Activated T-helper 1 cell treated with anti-CD3 and anti-CD28 coated beads, Interleukin-12 subunit alpha, Interleukin-12 subunit beta, Interleukin-2, Interleukin-4 antibody, amounts not matched to agents 30 ng/mL and 10 ng/mL and 1 ng/mL, durations not matched to agents 14 hours and 24 hours and 36 hours (primary cell): ENCODE data around the gene PIAS1. TPM values are rescaled to one million over a fixed set of nuclear protein-coding genes. Genes with fewer than 3 reads are reported as not detected.
"Not testable (repeated sequence)": the region's sequence is repeated elsewhere in the genome, so short reads cannot be mapped to it uniquely, and the experiment has no call there.

Experiments
- DNase-seq: peaks from one replicate; pipeline ENCODE4 v3.0.0; 2021; ENCODE audit warnings: low spot score
- H3K27ac Mint-ChIP-seq: one replicate; pipeline ENCODE4 v1.8.0; 2021; ENCODE audit warnings: mild to moderate bottlenecking, mixed read lengths
- H3K27me3 Mint-ChIP-seq: one replicate; pipeline ENCODE4 v1.8.0; 2022; ENCODE audit warnings: mild to moderate bottlenecking, moderate library complexity, mixed read lengths; ENCODE audit not compliant: insufficient read depth
- H3K36me3 Mint-ChIP-seq: one replicate; pipeline ENCODE4 v1.8.0; 2021; ENCODE audit warnings: low read depth, mixed read lengths
- H3K4me1 Mint-ChIP-seq: one replicate; pipeline ENCODE4 v1.8.0; 2021; ENCODE audit warnings: low read depth, mixed read lengths
- H3K4me3 Mint-ChIP-seq: one replicate; pipeline ENCODE4 v1.8.0; 2021; ENCODE audit warnings: mild to moderate bottlenecking, moderate library complexity, mixed read lengths
- H3K9me3 Mint-ChIP-seq: one replicate; pipeline ENCODE4 v1.8.0; 2021; ENCODE audit warnings: mixed read lengths
- intact Hi-C: fragments of 100-400 bp; cut with micrococcal nuclease; formaldehyde crosslinking; loops from one replicate; pipeline ENCODE4 v1.15.1; 2024
- total RNA-seq: library from RNA; stranded (reverse); gene quantifications from 2 replicates; pipeline ENCODE4 v1.2.3, GENCODE V29; 2022

The PIAS1 gene
- total RNA-seq, 1 donor from 2014 or later: 26.8 TPM

- Mint-ChIP-seq H3K27ac (no peak overlapping the region), H3K27me3 (no peaks in the 10 kb centered on the region), H3K4me3 (no peak overlapping the region), H3K36me3 (peaks cover 22% of the 10 kb centered on the region), H3K9me3 (no peaks in the 10 kb centered on the region), H3K4me1 (peaks cover 7% of the 10 kb centered on the region)
- intact Hi-C loops: loop anchor here (1.0 to 5.0 kb wide), 2 partner anchors 103 to 292 kb away; partner anchors contain the start of gene PIAS1
- no peak for DNase-seq
Observed at GRCh38 chr15:68154923-68155559, 100.9 kb downstream of the PIAS1 start.

- H3K27me3 Mint-ChIP-seq: no peaks in the 10 kb centered on the region
- no peak overlapping the region for H3K27ac Mint-ChIP-seq
- no peaks in the 10 kb centered on the region for H3K9me3 Mint-ChIP-seq
- peaks cover 30% of the 10 kb centered on the region for H3K36me3 Mint-ChIP-seq
- H3K4me3 Mint-ChIP-seq: no peak overlapping the region
- intact Hi-C loops: loop anchor here (5.0 kb wide), 1 partner anchor 105 kb away; the partner anchor contains the start of gene PIAS1
- H3K4me1 Mint-ChIP-seq: peaks cover 7% of the 10 kb centered on the region
- no peak for DNase-seq
Observed at GRCh38 chr15:68157074-68157473, 103.0 kb downstream of the PIAS1 start.

- H3K4me1 Mint-ChIP-seq: no peaks in the 10 kb centered on the region
- no peak overlapping the region for H3K4me3 Mint-ChIP-seq
- intact Hi-C loops: loop anchor here (5.0 kb wide), 1 partner anchor 106 kb away; the partner anchor contains the start of gene PIAS1
- no peaks in the 10 kb centered on the region for H3K27me3 Mint-ChIP-seq
- DNase-seq: no peak
- peaks cover 26% of the 10 kb centered on the region for H3K36me3 Mint-ChIP-seq
- H3K9me3 Mint-ChIP-seq: no peaks in the 10 kb centered on the region
- no peak overlapping the region for H3K27ac Mint-ChIP-seq
Observed at GRCh38 chr15:68158046-68158628, 104.0 kb downstream of the PIAS1 start.

DNA sequence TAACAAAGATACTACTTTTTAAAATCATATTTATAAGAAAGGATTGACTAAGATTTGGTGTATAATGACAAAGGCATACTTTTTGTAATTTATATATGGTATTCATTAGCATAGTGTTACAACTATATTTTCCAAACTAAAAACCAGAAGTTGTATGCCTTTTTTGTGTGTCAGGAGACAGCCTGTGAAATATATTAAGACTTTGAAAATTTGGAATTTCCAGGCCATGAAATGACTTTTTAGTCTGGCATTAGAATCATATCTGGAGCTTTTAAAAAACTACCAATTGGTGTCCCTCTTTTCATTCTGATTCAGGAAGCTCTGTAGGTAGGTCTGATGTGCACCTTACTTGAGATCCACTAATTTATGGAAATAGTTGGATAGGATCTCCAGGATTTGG lies 109.1 kb downstream of the PIAS1 start:
- H3K4me3 Mint-ChIP-seq: no peak overlapping the region
- H3K9me3 Mint-ChIP-seq: no peaks in the 10 kb centered on the region
- H3K27me3 Mint-ChIP-seq: no peaks in the 10 kb centered on the region
- H3K27ac Mint-ChIP-seq: no peak overlapping the region
- DNase-seq: no peak
- H3K4me1 Mint-ChIP-seq: no peaks in the 10 kb centered on the region
- intact Hi-C loops: no loop called here
- H3K36me3 Mint-ChIP-seq: peaks cover 17% of the 10 kb centered on the region

DNA sequence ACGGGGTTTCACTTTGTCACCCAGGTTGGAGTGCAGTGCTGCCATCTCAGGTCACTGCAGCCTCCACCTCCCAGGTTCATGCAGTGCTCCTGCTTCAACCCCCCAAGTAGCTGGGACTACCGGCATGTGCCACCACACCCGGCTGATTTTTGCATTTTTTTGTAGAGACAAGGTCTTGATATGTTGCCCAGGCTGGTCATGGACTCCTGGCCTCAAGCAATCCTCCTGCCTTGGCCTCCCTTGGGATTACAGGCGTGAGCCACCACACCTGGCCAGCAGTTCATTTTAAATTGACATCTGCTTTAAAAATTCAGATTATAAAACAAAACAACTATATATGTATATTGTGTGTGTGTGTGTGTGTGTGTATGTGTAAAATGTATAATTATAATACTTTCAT lies 112.7 kb downstream of the PIAS1 start:
- no peak for DNase-seq
- Mint-ChIP-seq H3K27me3 (no peaks in the 10 kb centered on the region), H3K4me1 (no peaks in the 10 kb centered on the region), H3K36me3 (peaks cover 12% of the 10 kb centered on the region), H3K4me3 (no peak overlapping the region), H3K9me3 (no peaks in the 10 kb centered on the region), H3K27ac (no peak overlapping the region)
- intact Hi-C loops: no loop called here

DNA sequence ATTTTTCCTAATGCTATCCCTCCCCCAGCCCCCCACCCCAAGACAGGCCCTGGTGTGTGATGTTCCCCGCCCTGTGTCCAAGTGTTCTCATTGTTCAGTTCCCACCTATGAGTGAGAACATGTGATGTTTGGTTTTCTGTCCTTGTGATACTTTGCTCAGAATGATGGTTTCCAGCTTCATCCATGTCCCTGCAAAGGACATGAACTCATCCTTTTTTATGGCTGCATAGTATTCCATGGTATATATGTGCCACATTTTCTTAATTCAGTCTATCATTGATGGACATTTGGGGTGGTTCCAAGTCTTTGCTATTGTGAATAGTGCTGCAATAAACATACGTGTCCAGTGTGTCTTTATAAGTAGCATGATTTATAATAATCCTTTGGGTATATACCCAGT lies 117.9 kb downstream of the PIAS1 start:
- H3K27ac Mint-ChIP-seq, H3K9me3 Mint-ChIP-seq, H3K27me3 Mint-ChIP-seq, H3K4me3 Mint-ChIP-seq, DNase-seq, intact Hi-C loops, H3K4me1 Mint-ChIP-seq: not testable (repeated sequence)
- H3K36me3 Mint-ChIP-seq: peaks cover 24% of the 10 kb centered on the region

- no peak overlapping the region for H3K27ac Mint-ChIP-seq
- no peaks in the 10 kb centered on the region for H3K9me3 Mint-ChIP-seq
- H3K4me3 Mint-ChIP-seq: no peak overlapping the region
- intact Hi-C loops: no loop called here
- no peak for DNase-seq
- no peaks in the 10 kb centered on the region for H3K4me1 Mint-ChIP-seq
- peaks cover 29% of the 10 kb centered on the region for H3K36me3 Mint-ChIP-seq
- H3K27me3 Mint-ChIP-seq: no peaks in the 10 kb centered on the region
Observed at GRCh38 chr15:68173119-68173518, 119.0 kb downstream of the PIAS1 start.

DNA sequence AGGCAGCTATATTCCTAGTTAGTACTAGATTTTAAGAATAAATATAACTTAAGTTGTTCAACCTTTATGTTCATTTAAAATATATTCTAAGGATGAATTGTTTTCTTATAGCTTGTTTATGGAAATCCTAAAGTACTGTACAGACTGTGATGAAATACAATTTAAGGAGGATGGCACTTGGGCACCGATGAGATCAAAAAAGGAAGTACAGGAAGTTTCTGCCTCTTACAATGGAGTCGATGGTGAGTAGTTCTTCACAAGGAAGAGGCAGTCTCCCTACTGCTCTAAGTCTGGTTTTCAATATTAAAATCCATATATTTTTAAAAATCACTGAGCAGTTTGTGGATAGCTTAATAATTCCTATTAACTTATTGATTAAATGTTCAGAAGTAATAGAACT lies 121.4 kb downstream of the PIAS1 start:
- H3K36me3 Mint-ChIP-seq: peaks cover 38% of the 10 kb centered on the region
- H3K4me3 Mint-ChIP-seq: no peak overlapping the region
- H3K27ac Mint-ChIP-seq: no peak overlapping the region
- intact Hi-C loops: no loop called here
- no peak for DNase-seq
- no peaks in the 10 kb centered on the region for H3K9me3 Mint-ChIP-seq
- H3K4me1 Mint-ChIP-seq: no peaks in the 10 kb centered on the region
- H3K27me3 Mint-ChIP-seq: no peaks in the 10 kb centered on the region

DNA sequence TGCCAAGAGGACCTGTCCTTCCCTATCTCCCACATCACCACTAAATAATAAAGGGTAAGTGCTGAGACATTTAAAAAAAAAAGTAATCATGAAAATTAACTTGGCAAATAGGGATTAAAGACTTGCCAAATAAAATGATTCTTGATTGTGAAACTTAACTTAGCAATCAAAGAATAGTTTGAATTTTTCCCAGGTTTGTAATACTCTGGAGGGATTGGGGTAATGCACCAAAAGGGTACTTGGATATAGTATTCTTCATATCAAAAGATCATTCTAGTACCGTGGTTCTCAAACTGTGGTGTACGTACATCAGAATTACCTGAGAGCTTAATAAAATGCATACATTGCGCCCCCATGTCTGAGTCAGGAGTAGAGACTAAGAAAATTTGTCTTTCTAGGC lies 122.5 kb downstream of the PIAS1 start:
- peaks cover 39% of the 10 kb centered on the region for H3K36me3 Mint-ChIP-seq

GRCh38 chr15:68177742-68178141 lies 123.6 kb downstream of the PIAS1 start:
- Mint-ChIP-seq H3K36me3 (peaks cover 38% of the 10 kb centered on the region), H3K27ac (no peak overlapping the region)

More for the DNA sequence above, 122.5 kb downstream of the PIAS1 start:
- no peak overlapping the region for H3K27ac Mint-ChIP-seq
- no peaks in the 10 kb centered on the region for H3K4me1 Mint-ChIP-seq
- intact Hi-C loops: no loop called here
- H3K4me3 Mint-ChIP-seq: no peak overlapping the region
- no peaks in the 10 kb centered on the region for H3K27me3 Mint-ChIP-seq
- no peaks in the 10 kb centered on the region for H3K9me3 Mint-ChIP-seq
- no peak for DNase-seq

DNA sequence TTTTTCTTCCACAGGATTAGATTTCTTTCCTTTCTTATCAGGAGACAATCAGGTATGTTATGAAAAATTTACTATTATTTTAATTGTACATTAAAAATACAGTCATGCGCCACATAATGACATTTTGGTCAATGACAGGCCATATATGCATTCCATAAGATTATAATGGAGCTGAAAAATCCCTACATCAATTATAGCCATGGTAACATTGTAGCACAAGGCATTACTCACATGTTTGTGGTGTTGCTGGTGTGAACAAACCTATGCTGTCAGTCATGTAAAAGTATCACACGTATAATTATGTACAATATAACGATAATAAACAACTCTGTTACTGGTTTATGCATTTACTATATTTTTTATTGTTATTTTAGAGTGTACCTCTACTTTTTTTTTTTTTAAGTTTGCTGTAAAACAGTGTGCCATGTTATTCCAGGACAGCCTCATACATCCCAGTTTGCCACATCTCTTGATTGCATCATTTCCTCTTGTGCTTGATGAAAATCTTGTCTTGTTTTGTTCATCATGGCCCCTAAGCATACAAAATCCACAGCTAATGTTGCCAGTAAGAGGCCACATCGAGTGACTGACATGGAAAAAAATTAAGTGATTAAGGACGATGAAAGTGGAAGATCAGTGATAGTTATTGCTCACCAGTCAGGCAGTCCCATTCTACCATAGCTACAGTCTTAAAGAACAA lies 129.7 kb downstream of the PIAS1 start:
- Mint-ChIP-seq H3K27ac (no peak overlapping the region), H3K4me1 (peaks cover 7% of the 10 kb centered on the region), H3K4me3 (no peak overlapping the region), H3K9me3 (no peaks in the 10 kb centered on the region), H3K27me3 (no peaks in the 10 kb centered on the region), H3K36me3 (peaks cover 50% of the 10 kb centered on the region)
- DNase-seq: no peak
- intact Hi-C loops: no loop called here

More at GRCh38 chr15:68177742-68178141, 123.6 kb downstream of the PIAS1 start:
- no peak for DNase-seq
- H3K4me3 Mint-ChIP-seq: no peak overlapping the region
- intact Hi-C loops: no loop called here
- no peaks in the 10 kb centered on the region for H3K4me1 Mint-ChIP-seq
- H3K27me3 Mint-ChIP-seq: no peaks in the 10 kb centered on the region
- no peaks in the 10 kb centered on the region for H3K9me3 Mint-ChIP-seq

DNA sequence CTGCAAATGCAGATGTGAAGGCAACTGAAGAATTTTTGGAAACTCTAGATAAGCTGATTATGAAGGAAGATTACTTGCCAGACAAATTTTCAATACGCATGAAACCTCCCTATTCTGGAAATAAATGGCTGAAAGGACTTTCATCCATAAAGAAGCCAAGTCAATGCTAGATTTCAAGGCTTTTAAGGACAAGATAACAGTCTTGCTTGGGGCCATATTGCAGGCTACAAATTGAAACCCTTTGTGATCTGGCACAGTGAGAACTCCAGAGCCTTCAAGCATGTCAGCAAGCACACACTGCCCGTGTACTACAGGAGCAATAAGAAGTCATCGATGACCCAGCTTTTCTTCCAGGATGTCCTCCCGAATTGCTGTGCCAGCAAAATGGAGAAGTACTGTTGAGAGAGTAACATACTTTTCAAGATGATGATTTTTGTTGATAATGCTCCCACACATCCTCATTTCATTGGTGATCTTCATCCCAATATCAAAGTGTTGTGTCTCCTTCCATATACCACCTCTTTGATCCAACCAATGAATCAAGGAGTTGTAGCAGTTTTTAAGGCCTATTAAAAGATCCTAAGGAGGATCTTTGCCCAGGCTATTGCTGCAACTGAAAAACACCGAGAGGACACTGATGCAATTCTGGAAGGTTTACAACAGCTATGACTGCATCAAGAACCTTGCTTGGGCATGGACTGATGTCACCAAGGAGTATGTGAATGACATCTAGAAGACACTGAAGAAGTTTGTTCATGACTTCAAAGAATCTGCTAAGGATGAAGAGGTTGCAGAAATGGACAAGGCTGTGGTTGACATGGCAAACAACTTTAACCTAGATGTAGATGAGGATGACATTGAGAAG lies 130.7 kb downstream of the PIAS1 start:
- no peak for DNase-seq
- intact Hi-C loops: no loop called here
- H3K27me3 Mint-ChIP-seq: no peaks in the 10 kb centered on the region
- peaks cover 7% of the 10 kb centered on the region for H3K4me1 Mint-ChIP-seq
- H3K4me3 Mint-ChIP-seq: no peak overlapping the region
- no peaks in the 10 kb centered on the region for H3K9me3 Mint-ChIP-seq
- no peak overlapping the region for H3K27ac Mint-ChIP-seq
- peaks cover 55% of the 10 kb centered on the region for H3K36me3 Mint-ChIP-seq
